Vagina (tissue), 2 donors: ENCODE data around the gene SMAD6. TPM values are rescaled to one million over a fixed set of nuclear protein-coding genes. Genes with fewer than 3 reads are reported as not detected.

Experiments used
- DNase-seq, 2 donors: peaks; one replicate each; pipeline ENCODE4 v3.0.0-alpha.2; 2017; ENCODE audit errors: extremely low spot score in 2 of 2
- H3K27ac ChIP-seq: fragments of 200-600 bp; sonication (generic); one replicate; pipeline ENCODE4 v1.5.1; 2019
- H3K27me3 ChIP-seq: fragments of 200-600 bp; sonication (generic); one replicate; pipeline ENCODE4 v1.5.1; 2019
- H3K36me3 ChIP-seq, 2 donors: fragments of 200-600 bp; sonication (generic); one replicate each; pipeline ENCODE4 v1.5.1; 2017 to 2019
- H3K4me1 ChIP-seq: fragments of 200-600 bp; sonication (generic); one replicate; pipeline ENCODE4 v1.5.1; 2019
- H3K4me3 ChIP-seq, 2 donors: fragments of 200-600 bp; sonication (generic); 1 replicate in 1 of 2; 2 replicates in 1 of 2; pipeline ENCODE4 v1.5.1; 2016 to 2019
- H3K9me3 ChIP-seq: fragments of 200-600 bp; sonication (generic); one replicate; pipeline ENCODE4 v1.5.1; 2019
- CTCF ChIP-seq, 3 experiments: fragments of 450-650 bp in 2 of 3; fragments of 200-600 bp in 1 of 3; sonication (generic) in 1 of 3; IDR thresholded peaks; one replicate each; pipeline ENCODE4 v1.5.1; 2017 to 2019; ENCODE audit warnings: antibody characterized with exemption in 3 of 3, mild to moderate bottlenecking in 2 of 3, moderate library complexity in 2 of 3
- POLR2A ChIP-seq, 2 donors: fragments of 450-650 bp; IDR thresholded peaks; one replicate each; pipeline ENCODE4 v1.6.1; 2017; ENCODE audit warnings: antibody characterized with exemption in 2 of 2, mild to moderate bottlenecking in 2 of 2, moderate library complexity in 2 of 2
- POLR2AphosphoS5 ChIP-seq, 2 donors: sonication (generic); formaldehyde crosslinking; IDR thresholded peaks; one replicate each; pipeline ENCODE4 v1.9.0; 2017; ENCODE audit warnings: antibody characterized with exemption in 2 of 2, mild to moderate bottlenecking in 2 of 2, low read depth in 1 of 2; ENCODE audit not compliant: insufficient read depth in 1 of 2
- intact Hi-C: fragments of 100-400 bp; cut with DNase I; formaldehyde crosslinking; loops from one replicate; pipeline ENCODE4 v1.15.1; 2023
- total RNA-seq: library from RNA; depleted of rRNA; stranded (reverse); fragments of >200 nt; gene quantifications from one replicate; pipeline ENCODE4 v1.2.3, GENCODE V29; 2016

Gene SMAD6
- total RNA-seq, 1 donor from 2014 or later: 28.5 TPM

DNA sequence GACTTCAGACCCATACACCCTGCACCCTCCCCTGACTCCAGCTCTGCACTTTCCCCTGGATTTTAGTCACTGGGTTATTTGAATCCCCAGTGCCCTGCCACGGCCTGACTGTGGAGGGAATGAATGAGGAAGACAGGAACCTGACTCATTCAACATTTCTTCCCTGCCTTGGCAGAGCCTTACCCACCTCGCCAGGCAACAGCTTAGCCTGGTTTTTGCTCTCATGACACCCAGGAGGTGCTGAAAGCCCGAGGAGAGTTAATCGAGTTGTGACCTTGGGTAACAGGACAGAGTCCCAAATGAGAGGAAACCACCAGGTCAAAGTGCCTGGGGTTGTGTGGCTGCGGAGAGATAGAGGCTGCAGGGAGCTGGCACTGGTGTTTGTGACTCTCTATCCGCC lies 128.3 kb downstream of the SMAD6 start:
- no peaks in the 10 kb centered on the region for H3K27me3 ChIP-seq
- DNase-seq: no peak
- no peak overlapping the region for H3K27ac ChIP-seq
- no peaks in the 10 kb centered on the region for H3K9me3 ChIP-seq
- no peak overlapping the region for H3K4me3 ChIP-seq
- no peaks in the 10 kb centered on the region for H3K36me3 ChIP-seq
- no peaks in the 10 kb centered on the region for H3K4me1 ChIP-seq
- intact Hi-C loops: no loop called here
- no peak for TF ChIP-seq CTCF (IDR thresholded peaks at IDR 0.05)

- Histone ChIP-seq H3K4me1 (no peaks in the 10 kb centered on the region), H3K27me3 (no peaks in the 10 kb centered on the region), H3K4me3 (no peak overlapping the region), H3K27ac (no peak overlapping the region), H3K9me3 (no peaks in the 10 kb centered on the region), H3K36me3 (no peaks in the 10 kb centered on the region)
- TF ChIP-seq CTCF (IDR thresholded peaks at IDR 0.05) (no peak), POLR2A (IDR thresholded peaks at IDR 0.05) (no peak), POLR2AphosphoS5 (IDR thresholded peaks at IDR 0.05; ENCODE audit: insufficient read depth in 1 of 2, low read depth in 1 of 2) (no peak)
- no peak for DNase-seq
- intact Hi-C loops: no loop called here
These were observed 128.8 kb downstream of the SMAD6 start for GRCh38 chr15:66830823-66831222.

- TF ChIP-seq CTCF (IDR thresholded peaks at IDR 0.05) (no peak), POLR2A (IDR thresholded peaks at IDR 0.05) (no peak), POLR2AphosphoS5 (IDR thresholded peaks at IDR 0.05; ENCODE audit: insufficient read depth in 1 of 2, low read depth in 1 of 2) (no peak)
- no peaks in the 10 kb centered on the region for H3K27me3 ChIP-seq
- H3K4me1 ChIP-seq: no peaks in the 10 kb centered on the region
- intact Hi-C loops: no loop called here
- no peak overlapping the region for H3K4me3 ChIP-seq
- H3K36me3 ChIP-seq: no peaks in the 10 kb centered on the region
- no peaks in the 10 kb centered on the region for H3K9me3 ChIP-seq
- no peak for DNase-seq
- no peak overlapping the region for H3K27ac ChIP-seq
These were observed 129.3 kb downstream of the SMAD6 start for GRCh38 chr15:66831289-66831688.

- DNase-seq: no peak
These were observed 129.9 kb downstream of the SMAD6 start for GRCh38 chr15:66831801-66832390.

More at GRCh38 chr15:66831801-66832390, 129.9 kb downstream of the SMAD6 start:
- no peak overlapping the region for H3K27ac ChIP-seq
- no peaks in the 10 kb centered on the region for H3K4me1 ChIP-seq
- TF ChIP-seq CTCF (IDR thresholded peaks at IDR 0.05) (no peak), POLR2AphosphoS5 (IDR thresholded peaks at IDR 0.05; ENCODE audit: insufficient read depth in 1 of 2, low read depth in 1 of 2) (no peak), POLR2A (IDR thresholded peaks at IDR 0.05) (no peak)
- no peaks in the 10 kb centered on the region for H3K36me3 ChIP-seq
- intact Hi-C loops: no loop called here
- H3K4me3 ChIP-seq: no peak overlapping the region
- H3K9me3 ChIP-seq: no peaks in the 10 kb centered on the region
- no peaks in the 10 kb centered on the region for H3K27me3 ChIP-seq

Other genes starting within 250 kb of the SMAD6 start
- 27.0 TPM for gene SNAPC5, start 204.5 kb upstream of the SMAD6 start, total RNA-seq
- gene RPL4, start 197.4 kb upstream of the SMAD6 start, total RNA-seq: 3,670 TPM
- 2.2 TPM for gene ZWILCH, start 196.9 kb upstream of the SMAD6 start, total RNA-seq
- gene LCTL, start 136.2 kb upstream of the SMAD6 start, total RNA-seq: not detected